NCI-H526 treated with DMSO at 0.1 percent for 48 hours (cell line): ENCODE data around the gene CENPP.

Source experiments
- DNase-seq: peaks from one replicate; lab custom pipeline; 2025; lab: John Stamatoyannopoulos, UW

The CENPP gene

GRCh38 chr9:92658611-92659010 lies 332.9 kb downstream of the CENPP start:
- DNase-seq: no peak

DNA sequence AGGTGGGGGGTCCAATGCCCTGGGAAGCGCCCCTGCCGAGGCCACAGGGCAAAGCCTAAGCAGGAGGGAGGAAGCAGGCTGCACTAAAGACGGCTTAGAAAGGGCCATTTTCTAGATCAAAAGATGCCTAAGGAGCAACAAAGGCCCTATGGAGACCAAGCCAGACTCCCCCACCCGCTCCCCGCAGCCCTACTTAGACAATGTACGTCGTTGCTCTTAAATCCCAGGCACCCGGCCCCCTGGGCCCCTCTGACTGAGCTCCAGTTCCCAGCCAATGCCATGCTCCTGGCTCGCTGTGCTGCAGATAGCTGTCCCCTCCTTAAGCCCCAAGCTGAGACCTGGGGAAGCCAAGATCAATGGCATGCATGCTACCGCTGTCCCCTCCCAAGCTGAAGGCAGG lies 333.8 kb downstream of the CENPP start:
- no peak for DNase-seq

DNA sequence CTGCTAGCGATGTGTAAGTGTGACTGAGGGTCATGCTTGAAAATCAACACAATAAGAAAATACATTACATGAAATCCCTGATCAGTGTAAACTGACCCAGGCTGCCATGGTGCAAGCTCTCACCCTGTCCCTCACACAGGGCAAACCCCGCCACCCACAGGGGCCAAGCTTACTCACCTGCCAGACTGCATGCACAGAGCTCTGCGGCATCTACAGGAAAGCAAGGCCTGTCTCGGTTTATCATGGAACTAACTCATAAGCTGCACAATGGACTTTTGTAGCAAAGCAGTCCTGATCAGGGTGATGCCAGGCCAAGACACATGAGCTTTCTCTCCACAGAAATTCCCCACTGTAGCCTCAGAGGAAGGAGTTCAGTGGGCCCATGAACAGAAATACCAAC lies 334.5 kb downstream of the CENPP start:
- DNase-seq: no peak

DNA sequence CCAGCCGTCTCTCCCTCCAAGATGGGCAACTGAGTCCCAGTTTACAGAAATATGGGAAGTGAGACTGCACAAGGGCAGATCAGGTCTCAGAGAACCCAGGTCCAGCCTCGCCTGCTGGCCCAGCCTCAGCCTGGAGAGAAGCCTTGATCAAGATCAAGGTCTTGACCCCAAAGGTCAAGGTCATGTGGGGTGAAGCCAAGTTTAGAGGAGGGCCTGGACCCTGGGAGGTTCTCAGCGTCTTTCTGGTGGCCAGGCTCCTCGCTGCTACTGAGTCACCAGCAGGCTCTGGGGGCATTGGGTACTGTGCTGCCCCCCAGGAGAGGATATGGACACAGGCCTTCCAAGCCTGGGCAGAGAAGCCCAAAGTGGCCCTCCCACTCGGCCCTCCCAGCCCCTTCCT lies 335.4 kb downstream of the CENPP start:
- DNase-seq: no peak

DNA sequence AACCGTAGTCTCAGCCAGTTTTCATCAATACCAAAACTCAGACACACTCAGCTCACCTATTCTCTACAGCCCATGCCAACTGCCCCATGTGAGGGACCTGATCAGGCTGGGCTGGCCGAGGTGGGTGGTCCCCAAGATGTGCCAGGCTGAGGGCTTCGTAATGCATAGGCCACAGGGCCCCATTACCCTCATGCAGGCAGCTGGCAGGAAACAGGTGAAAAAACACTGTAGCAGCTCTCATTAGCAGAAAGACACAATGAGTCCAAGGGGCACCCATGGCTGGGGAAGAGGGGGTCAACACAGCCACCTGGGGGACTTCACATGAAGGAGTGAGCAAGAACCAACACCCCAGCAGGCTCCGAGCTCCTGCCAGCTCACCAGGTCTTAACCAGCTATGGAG lies 336.0 kb downstream of the CENPP start:
- DNase-seq: no peak

GRCh38 chr9:92663126-92663525 lies 337.4 kb downstream of the CENPP start:
- no peak for DNase-seq

DNA sequence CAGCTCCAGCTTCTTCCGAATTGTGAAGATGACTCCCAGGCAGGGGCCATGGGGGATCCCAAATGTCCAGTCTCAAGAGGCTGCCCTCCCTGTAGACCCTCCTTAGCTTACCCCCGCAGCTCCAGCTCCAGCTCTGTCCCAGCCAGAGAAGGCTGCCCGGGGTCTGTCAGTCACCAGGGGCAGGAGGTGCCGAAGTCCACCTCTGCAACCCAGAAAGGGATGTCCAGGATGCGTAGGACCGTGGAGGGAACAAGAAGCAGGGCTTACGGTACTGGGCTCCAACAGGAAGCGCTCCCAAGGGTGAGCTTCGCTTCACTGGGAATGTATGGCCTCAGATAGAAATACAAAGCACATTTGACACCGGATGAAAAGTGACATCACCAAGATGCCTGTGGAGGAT lies 338.2 kb downstream of the CENPP start:
- DNase-seq: no peak

- DNase-seq: no peak
Observed at GRCh38 chr9:92664394-92665152, 338.8 kb downstream of the CENPP start.

- DNase-seq: no peak
Observed at GRCh38 chr9:92665836-92666235, 340.1 kb downstream of the CENPP start.

DNA sequence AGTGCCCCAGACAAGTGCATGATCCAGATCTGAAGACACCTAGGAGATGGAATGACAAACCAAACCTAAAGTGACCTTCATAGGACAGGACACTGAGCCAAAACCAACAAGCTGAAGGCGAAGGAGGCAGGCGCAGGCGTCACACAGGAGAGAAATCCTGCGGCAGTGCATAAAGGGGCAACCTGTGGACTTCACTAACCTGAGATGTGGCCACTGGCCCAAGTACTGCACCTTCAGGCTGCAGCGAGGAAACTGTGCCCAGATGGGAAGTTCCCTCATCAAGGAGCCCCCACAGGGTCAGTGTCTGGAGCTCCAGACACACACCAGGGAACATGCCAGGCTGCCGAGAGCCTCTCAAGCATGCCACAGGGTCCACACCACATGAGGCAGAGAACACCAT lies 340.5 kb downstream of the CENPP start:
- DNase-seq: no peak

GRCh38 chr9:92666912-92667532 lies 341.3 kb downstream of the CENPP start:
- DNase-seq: no peak

GRCh38 chr9:92668746-92669526 lies 343.2 kb downstream of the CENPP start:
- no peak for DNase-seq

DNA sequence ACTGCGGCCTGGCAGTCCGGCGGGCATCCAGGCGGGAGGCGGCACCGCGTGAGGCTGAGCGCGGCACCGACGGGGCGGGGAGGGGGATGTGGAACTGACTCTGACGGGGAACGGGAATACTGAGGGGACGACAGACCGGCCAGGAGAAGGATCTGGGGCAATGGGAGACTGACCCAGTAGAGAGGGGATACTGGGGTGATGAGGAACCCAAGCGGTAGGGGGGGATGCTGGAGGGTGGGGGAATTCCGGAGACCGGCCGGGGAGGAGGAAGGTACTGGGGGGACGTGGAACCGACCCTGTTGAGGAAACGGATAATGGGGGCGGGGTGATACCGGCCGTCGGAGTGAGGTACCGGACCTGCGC lies 343.8 kb downstream of the CENPP start:
- DNase-seq: no peak
